Upper lobe of left lung (tissue), 6 donors: ENCODE results near the gene LRCH1. TPM values are rescaled to one million over a fixed set of nuclear protein-coding genes. Genes with fewer than 3 reads are reported as not detected.

Source experiments
- ATAC-seq, 2 donors: fragments of 200-7000 bp; cut with Tn5 transposase; one replicate each; pipeline ENCODE4 v1.9.1; 2022; ENCODE audit warnings: mild to moderate bottlenecking in 2 of 2, moderate library complexity in 2 of 2; ENCODE audit not compliant: low FRiP score in 2 of 2
- DNase-seq, 2 donors: peaks; one replicate each; pipeline ENCODE4 v3.0.0-alpha.2; 2019 to 2020
- H3K27ac ChIP-seq, 4 donors: fragments of 200-600 bp; sonication (generic); one replicate each; pipeline ENCODE4 v1.5.1; 2016 to 2019
- H3K27me3 ChIP-seq, 4 donors: fragments of 200-600 bp; sonication (generic); one replicate each; pipeline ENCODE4 v1.5.1; 2017 to 2019
- H3K36me3 ChIP-seq, 4 donors: fragments of 200-600 bp; sonication (generic); one replicate each; pipeline ENCODE4 v1.5.1; 2016 to 2019
- H3K4me1 ChIP-seq, 4 donors: fragments of 200-600 bp; sonication (generic); one replicate each; pipeline ENCODE4 v1.5.1; 2018 to 2019
- H3K4me3 ChIP-seq, 4 donors: fragments of 200-600 bp; sonication (generic); one replicate each; pipeline ENCODE4 v1.5.1; 2017 to 2019; ENCODE audit warnings: mild to moderate bottlenecking in 2 of 4, moderate library complexity in 1 of 4
- H3K9me3 ChIP-seq, 4 donors: fragments of 200-600 bp; sonication (generic); one replicate each; pipeline ENCODE4 v1.5.1; 2018 to 2019
- EP300 ChIP-seq, 4 donors: sonication (generic); formaldehyde crosslinking; IDR thresholded peaks; one replicate each; pipeline ENCODE4 v1.5.1; 2017; ENCODE audit warnings: antibody characterized with exemption in 4 of 4, control low read depth in 2 of 4
- POLR2A ChIP-seq, 4 donors: fragments of 450-650 bp; IDR thresholded peaks; one replicate each; pipeline ENCODE4 v1.5.1; 2016 to 2017; ENCODE audit warnings: antibody characterized with exemption in 4 of 4, mild to moderate bottlenecking in 2 of 4
- POLR2AphosphoS5 ChIP-seq, 2 donors: sonication (generic); formaldehyde crosslinking; IDR thresholded peaks; one replicate each; pipeline ENCODE4 v1.5.1; 2017; ENCODE audit warnings: antibody characterized with exemption in 2 of 2
- WGBS, 2 donors: methylation state at CpG; one replicate each; pipeline ENCODE4 v1.1.5; 2017 to 2018; 5-methylcytosine and 5-hydroxymethylcytosine counted together
- total RNA-seq, 6 donors: library from RNA; depleted of rRNA in 4 of 6; stranded (reverse); fragments of >200 nt in 4 of 6; gene quantifications; one replicate each; pipeline versions ENCODE4 v1.1.0 to v1.2.1, GENCODE V29; 2016 to 2021
- TF ChIP-seq, protein P1 (sequence below), 6 experiments: fragments of 450-650 bp in 4 of 6; fragments of 200-600 bp in 2 of 6; sonication (generic) in 2 of 6; IDR thresholded peaks; one replicate each; pipeline ENCODE4 v1.5.1; 2016 to 2019; ENCODE audit warnings: antibody characterized with exemption in 6 of 6
- donor health status: DM: no; HTN: no; CAD: no; lungs with moderate emphysema.
- donor health status: DM: no; HTN: yes; CAD: no; lungs with severe emphysema.

LRCH1 gene
- total RNA-seq, 6 donors from 2014 or later, result 17.2 to 27.0 (median 22.7) TPM

DNA sequence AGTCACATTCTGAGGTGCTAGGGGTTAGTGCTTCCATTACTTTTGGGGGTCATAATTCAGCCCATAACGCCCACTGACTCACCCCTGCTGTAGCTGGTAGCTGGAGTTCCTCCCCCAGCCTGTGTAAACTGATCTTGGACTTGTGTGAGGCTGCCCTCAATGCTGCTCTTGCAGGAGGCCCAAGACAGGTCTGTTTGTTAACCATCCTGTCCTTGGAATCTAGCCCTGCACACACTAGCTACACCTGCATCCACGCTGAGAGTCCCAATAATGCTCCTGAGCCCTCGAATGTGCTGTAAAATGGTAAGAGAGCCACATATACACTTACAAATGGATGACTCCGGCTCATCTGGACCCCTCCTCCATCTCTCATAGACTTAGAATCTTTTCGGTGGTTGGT is 9.6 kb downstream of the LRCH1 start:
- DNase-seq, result no peak
- 95 to 98% methylated on average over 5 of the region's 5 CpGs for WGBS, 2 donors
- TF ChIP-seq POLR2AphosphoS5 (IDR thresholded peaks at IDR 0.05) (no peak), POLR2A (IDR thresholded peaks at IDR 0.05) (no peak), EP300 (IDR thresholded peaks at IDR 0.05) (no peak)
- TF ChIP-seq, protein P1, sequence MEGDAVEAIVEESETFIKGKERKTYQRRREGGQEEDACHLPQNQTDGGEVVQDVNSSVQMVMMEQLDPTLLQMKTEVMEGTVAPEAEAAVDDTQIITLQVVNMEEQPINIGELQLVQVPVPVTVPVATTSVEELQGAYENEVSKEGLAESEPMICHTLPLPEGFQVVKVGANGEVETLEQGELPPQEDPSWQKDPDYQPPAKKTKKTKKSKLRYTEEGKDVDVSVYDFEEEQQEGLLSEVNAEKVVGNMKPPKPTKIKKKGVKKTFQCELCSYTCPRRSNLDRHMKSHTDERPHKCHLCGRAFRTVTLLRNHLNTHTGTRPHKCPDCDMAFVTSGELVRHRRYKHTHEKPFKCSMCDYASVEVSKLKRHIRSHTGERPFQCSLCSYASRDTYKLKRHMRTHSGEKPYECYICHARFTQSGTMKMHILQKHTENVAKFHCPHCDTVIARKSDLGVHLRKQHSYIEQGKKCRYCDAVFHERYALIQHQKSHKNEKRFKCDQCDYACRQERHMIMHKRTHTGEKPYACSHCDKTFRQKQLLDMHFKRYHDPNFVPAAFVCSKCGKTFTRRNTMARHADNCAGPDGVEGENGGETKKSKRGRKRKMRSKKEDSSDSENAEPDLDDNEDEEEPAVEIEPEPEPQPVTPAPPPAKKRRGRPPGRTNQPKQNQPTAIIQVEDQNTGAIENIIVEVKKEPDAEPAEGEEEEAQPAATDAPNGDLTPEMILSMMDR (IDR thresholded peaks at IDR 0.05), result no peak
- no peak for ATAC-seq
- Histone ChIP-seq H3K4me1 (peaks cover 17 to 33% (median 20%) of the 10 kb centered on the region in 4 donors), H3K27me3 (no peaks in the 10 kb centered on the region), H3K4me3 (no peak overlapping the region), H3K9me3 (no peaks in the 10 kb centered on the region), H3K36me3 (no peaks in the 10 kb centered on the region), H3K27ac (no peak overlapping the region)

DNA sequence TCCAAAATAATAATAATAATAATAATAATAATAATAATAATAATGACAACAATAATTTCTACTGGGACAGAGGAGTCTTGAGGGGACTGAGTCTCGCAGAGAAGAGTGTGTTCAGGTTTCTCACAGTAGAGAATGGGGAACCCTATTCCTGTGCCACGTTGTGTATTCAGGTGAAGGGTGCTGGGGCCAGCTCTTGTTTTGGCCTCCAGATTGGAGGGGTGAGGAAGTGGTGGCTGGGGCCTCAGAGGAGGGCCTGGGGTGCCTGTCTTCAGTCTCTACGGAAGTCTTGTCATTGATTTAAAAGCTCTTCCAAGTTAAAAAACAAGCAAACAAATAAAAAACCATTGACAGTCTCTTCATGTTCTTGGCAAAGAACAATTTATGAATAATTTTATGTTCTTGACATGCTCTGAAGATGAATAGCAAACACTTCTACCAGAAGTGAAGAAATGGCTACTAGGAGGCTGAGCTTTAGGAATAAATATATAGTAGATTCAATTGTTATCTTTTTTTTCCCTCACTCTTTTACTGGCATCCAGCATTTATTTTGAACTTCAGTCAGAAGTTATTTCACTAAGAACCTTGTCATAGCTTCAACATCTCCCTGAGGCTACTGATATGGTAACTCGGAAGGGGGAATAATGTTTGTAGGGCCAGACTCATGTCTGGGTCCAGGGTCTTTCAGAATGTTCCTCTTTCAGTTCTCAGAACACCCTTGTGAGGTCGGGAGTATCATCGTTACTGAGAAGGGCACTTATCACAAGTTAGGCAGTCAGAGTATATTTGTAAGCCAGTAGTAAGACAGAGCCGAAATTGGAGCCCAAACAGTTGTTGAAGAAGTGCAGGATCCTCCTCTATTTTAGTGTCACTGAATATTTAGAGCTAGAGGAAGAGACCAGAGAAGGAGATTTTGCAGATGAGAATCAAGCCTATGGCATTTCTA is 13.1 kb downstream of the LRCH1 start:
- H3K4me1 ChIP-seq, result peaks cover 7 to 24% (median 13%) of the 10 kb centered on the region in 4 donors
- DNase-seq (no peak), ATAC-seq (no peak)
- H3K27ac ChIP-seq, result no peak overlapping the region
- no peaks in the 10 kb centered on the region for H3K27me3 ChIP-seq
- H3K4me3 ChIP-seq, result no peak overlapping the region
- WGBS, 2 donors, result 38 to 50% methylated on average over 7 of the region's 7 CpGs
- TF ChIP-seq EP300 (IDR thresholded peaks at IDR 0.05), result no peak
- TF ChIP-seq POLR2A (IDR thresholded peaks at IDR 0.05), result no peak
- TF ChIP-seq, protein P1 (IDR thresholded peaks at IDR 0.05), result no peak
- no peak for TF ChIP-seq POLR2AphosphoS5 (IDR thresholded peaks at IDR 0.05)
- no peaks in the 10 kb centered on the region for H3K9me3 ChIP-seq
- H3K36me3 ChIP-seq, result no peaks in the 10 kb centered on the region

DNA sequence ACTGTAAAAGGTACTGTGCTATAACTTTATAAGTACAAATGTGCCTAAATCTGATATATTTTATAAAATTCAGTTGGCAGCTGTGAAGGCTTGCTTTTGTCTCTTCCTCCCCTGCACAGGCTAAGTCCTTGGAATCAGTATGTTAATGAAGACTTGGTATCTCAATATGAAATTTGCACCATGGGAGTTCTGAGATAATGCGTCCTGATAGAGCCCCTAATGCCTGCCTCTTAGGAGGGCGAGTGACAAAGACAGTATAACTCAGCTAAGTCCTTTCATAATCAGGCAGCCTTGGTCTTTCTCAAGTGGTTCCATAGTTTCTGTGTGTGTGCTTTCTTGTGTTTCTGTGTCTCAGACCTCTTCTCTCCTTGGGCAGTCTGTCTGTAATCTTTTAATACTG is 14.7 kb downstream of the LRCH1 start:
- TF ChIP-seq POLR2A (IDR thresholded peaks at IDR 0.05), result no peak
- no peak for TF ChIP-seq POLR2AphosphoS5 (IDR thresholded peaks at IDR 0.05)
- no peak for TF ChIP-seq EP300 (IDR thresholded peaks at IDR 0.05)
- TF ChIP-seq, protein P1 (IDR thresholded peaks at IDR 0.05), result no peak
- Histone ChIP-seq H3K27ac (no peak overlapping the region), H3K4me1 (peaks cover 6 to 27% (median 12%) of the 10 kb centered on the region in 4 donors), H3K9me3 (no peaks in the 10 kb centered on the region), H3K36me3 (no peaks in the 10 kb centered on the region), H3K4me3 (no peak overlapping the region), H3K27me3 (no peaks in the 10 kb centered on the region)
- 93 to 100% methylated on average over 2 of the region's 2 CpGs for WGBS, 2 donors
- no peak for ATAC-seq
- no peak for DNase-seq

DNA sequence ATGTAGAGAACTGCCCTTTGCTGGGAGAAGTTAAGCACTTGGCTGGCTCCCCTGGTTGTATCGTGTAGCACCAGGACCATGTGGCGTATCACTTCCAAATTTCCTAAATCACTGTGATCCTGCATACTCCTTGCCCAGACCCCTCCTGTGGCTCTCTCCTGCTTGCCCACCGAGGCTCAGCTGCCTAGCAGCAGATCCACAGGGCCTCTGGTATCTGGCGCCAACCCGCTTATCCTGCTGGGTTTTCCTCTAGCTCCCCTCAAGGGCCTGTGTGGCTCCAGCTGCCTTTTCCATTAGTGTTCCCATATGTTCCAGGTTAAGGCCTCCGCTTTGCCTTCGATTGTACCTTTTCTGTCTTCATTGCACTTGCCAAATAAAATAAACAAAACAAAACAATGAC is 16.5 kb downstream of the LRCH1 start:
- Histone ChIP-seq H3K9me3 (no peaks in the 10 kb centered on the region), H3K27me3 (no peaks in the 10 kb centered on the region), H3K4me3 (no peak overlapping the region), H3K27ac (no peak overlapping the region), H3K36me3 (no peaks in the 10 kb centered on the region), H3K4me1 (peaks cover under 1 to 27% (median 12%) of the 10 kb centered on the region in 4 donors)
- ATAC-seq, result no peak
- no peak for DNase-seq
- 89 to 91% methylated on average over 7 of the region's 7 CpGs for WGBS, 2 donors
- TF ChIP-seq POLR2AphosphoS5 (IDR thresholded peaks at IDR 0.05), result no peak
- TF ChIP-seq POLR2A (IDR thresholded peaks at IDR 0.05), result no peak
- TF ChIP-seq EP300 (IDR thresholded peaks at IDR 0.05), result no peak
- TF ChIP-seq, protein P1 (IDR thresholded peaks at IDR 0.05), result no peak
